HG03039 (cell line): ENCODE results near the gene FRK.
"Not testable (repeated sequence)": the region's sequence is repeated elsewhere in the genome, so short reads cannot be mapped to it uniquely, and the experiment has no call there.

Experiments
- ATAC-seq: cut with Tn5 transposase; IDR thresholded peaks from one replicate; pipeline ENCODE4 v1.9.1; 2021; ENCODE audit warnings: mild to moderate bottlenecking, moderate library complexity; ENCODE audit not compliant: unreplicated experiment

Gene FRK

GRCh38 chr6:115948751-115949150 lies 111.9 kb downstream of the FRK start:
- ATAC-seq, result no peak

GRCh38 chr6:115947966-115948541 lies 112.6 kb downstream of the FRK start:
- no peak for ATAC-seq

- ATAC-seq, result no peak
Observed at GRCh38 chr6:115945812-115946211, 114.9 kb downstream of the FRK start.

GRCh38 chr6:115945306-115945705 lies 115.4 kb downstream of the FRK start:
- ATAC-seq, result no peak

- not testable (repeated sequence) for ATAC-seq
Observed at GRCh38 chr6:115944829-115945228, 115.9 kb downstream of the FRK start.

GRCh38 chr6:115937502-115937901 lies 123.2 kb downstream of the FRK start:
- ATAC-seq, result not testable (repeated sequence)

- ATAC-seq, result no peak
Observed at GRCh38 chr6:115935361-115935760, 125.3 kb downstream of the FRK start.

GRCh38 chr6:115934829-115935228 lies 125.9 kb downstream of the FRK start:
- ATAC-seq, result no peak

- ATAC-seq, result no peak
Observed at GRCh38 chr6:115934145-115934544, 126.5 kb downstream of the FRK start.

- ATAC-seq, result no peak
Observed at GRCh38 chr6:115932481-115932880, 128.2 kb downstream of the FRK start.

- ATAC-seq, result not testable (repeated sequence)
Observed at GRCh38 chr6:115928000-115928399, 132.7 kb downstream of the FRK start.

GRCh38 chr6:115922971-115923370 lies 137.7 kb downstream of the FRK start:
- no peak for ATAC-seq

GRCh38 chr6:115914098-115914497 lies 146.6 kb downstream of the FRK start:
- ATAC-seq, result no peak

- ATAC-seq, result no peak
Observed at GRCh38 chr6:115909923-115910546, 150.7 kb downstream of the FRK start.

GRCh38 chr6:115908906-115909559 lies 151.7 kb downstream of the FRK start:
- no peak for ATAC-seq

GRCh38 chr6:115905471-115905870 lies 155.2 kb downstream of the FRK start:
- no peak for ATAC-seq

GRCh38 chr6:115902436-115902835 lies 158.3 kb downstream of the FRK start:
- ATAC-seq, result no peak

- no peak for ATAC-seq
Observed at GRCh38 chr6:115901896-115902295, 158.8 kb downstream of the FRK start.

- ATAC-seq, result no peak
Observed at GRCh38 chr6:115899730-115900282, 160.9 kb downstream of the FRK start.

GRCh38 chr6:115898246-115898645 lies 162.4 kb downstream of the FRK start:
- no peak for ATAC-seq

- ATAC-seq, result no peak
Observed at GRCh38 chr6:115896538-115897129, 164.1 kb downstream of the FRK start.
